Nephron progenitor cell (in vitro differentiated cells): ENCODE results near the gene GET4.

Source experiments
- DNase-seq: peaks from one replicate; pipeline ENCODE4 v3.0.0; 2021
- H3K27ac Mint-ChIP-seq: 2 replicates; pipeline ENCODE4 v1.8.0; 2021; ENCODE audit warnings: mild to moderate bottlenecking, moderate library complexity, mixed read lengths
- H3K27me3 Mint-ChIP-seq: 2 replicates; pipeline ENCODE4 v1.8.0; 2021; ENCODE audit warnings: mild to moderate bottlenecking, low read depth, mixed read lengths; ENCODE audit not compliant: poor library complexity
- H3K36me3 Mint-ChIP-seq: 2 replicates; pipeline ENCODE4 v1.8.0; 2021; ENCODE audit warnings: low read depth, mixed read lengths
- H3K4me1 Mint-ChIP-seq: 2 replicates; pipeline ENCODE4 v1.8.0; 2021; ENCODE audit warnings: mixed read lengths
- H3K4me3 Mint-ChIP-seq: 2 replicates; pipeline ENCODE4 v1.8.0; 2021; ENCODE audit warnings: mild to moderate bottlenecking, moderate library complexity, mixed read lengths
- H3K9me3 Mint-ChIP-seq: 2 replicates; pipeline ENCODE4 v1.8.0; 2021; ENCODE audit warnings: mild to moderate bottlenecking, moderate library complexity, mixed read lengths
- CTCF ChIP-seq: fragments of 200-600 bp; sonication (generic); IDR thresholded peaks from 2 replicates; pipeline ENCODE4 v1.5.0; 2021; ENCODE audit warnings: antibody characterized with exemption

GET4 gene

GRCh38 chr7:944744-945143 lies 68.4 kb downstream of the GET4 start:
- Mint-ChIP-seq H3K4me3 (no peak overlapping the region), H3K27ac (no peak overlapping the region), H3K4me1 (peaks cover 6% of the 10 kb centered on the region), H3K27me3 (peaks cover 55% of the 10 kb centered on the region), H3K36me3 (peaks cover 11% of the 10 kb centered on the region), H3K9me3 (peaks cover 24% of the 10 kb centered on the region)
- DNase-seq: no peak
- TF ChIP-seq CTCF: no peak

GRCh38 chr7:945147-945555 lies 68.8 kb downstream of the GET4 start:
- peaks cover 6% of the 10 kb centered on the region for H3K4me1 Mint-ChIP-seq
- peaks cover 55% of the 10 kb centered on the region for H3K27me3 Mint-ChIP-seq
- no peak overlapping the region for H3K27ac Mint-ChIP-seq
- no peak overlapping the region for H3K4me3 Mint-ChIP-seq
- H3K36me3 Mint-ChIP-seq: peaks cover 7% of the 10 kb centered on the region
- TF ChIP-seq CTCF: no peak
- H3K9me3 Mint-ChIP-seq: peaks cover 20% of the 10 kb centered on the region
- DNase-seq: peak; percentile 47

- Mint-ChIP-seq H3K9me3 (peaks cover 15% of the 10 kb centered on the region), H3K27ac (no peak overlapping the region), H3K4me3 (no peak overlapping the region), H3K27me3 (peaks cover 54% of the 10 kb centered on the region), H3K4me1 (peaks cover 6% of the 10 kb centered on the region), H3K36me3 (peaks cover 3% of the 10 kb centered on the region)
- no peak for TF ChIP-seq CTCF
- DNase-seq: no peak
These were observed 69.4 kb downstream of the GET4 start for GRCh38 chr7:945556-946255.
